ENCODE measurements around the gene NCAPG.

NCAPG gene

DNA sequence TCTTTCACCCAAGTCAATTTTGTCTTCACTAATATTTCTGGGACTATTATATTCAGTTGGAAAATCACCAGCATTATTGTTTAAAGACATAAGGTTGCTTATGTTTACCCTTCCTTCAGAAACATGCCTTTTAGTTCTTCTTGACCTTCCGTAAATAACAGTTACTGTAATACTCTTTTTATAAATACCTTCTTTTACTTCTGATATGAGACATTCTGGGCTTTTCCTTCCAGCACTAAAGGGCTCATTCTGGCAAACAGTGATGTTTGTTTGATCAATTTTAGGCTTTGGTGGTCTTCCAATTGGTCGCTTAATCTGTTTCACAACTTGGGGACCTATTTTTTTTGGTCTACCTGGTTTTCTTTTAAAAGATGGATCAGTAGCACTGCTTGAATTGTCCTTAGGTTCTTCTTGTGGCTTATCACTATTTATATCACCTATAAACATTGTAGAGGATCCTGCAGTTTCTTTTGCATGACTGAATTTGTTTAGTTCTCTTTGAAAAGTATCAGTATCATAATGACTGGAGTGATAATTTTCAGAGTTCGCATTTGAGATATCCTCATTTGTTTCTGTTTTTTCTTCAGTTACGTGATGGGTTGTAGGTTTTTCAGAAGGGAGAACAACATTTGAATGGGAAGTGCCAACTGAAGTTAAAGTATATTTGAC, 64.8 kb downstream of the NCAPG start:
- no peak for DNase-seq (ENCODE audit: low read depth in 2 of 2)

- DNase-seq (ENCODE audit: low read depth in 2 of 2), result no peak
These were observed 66.2 kb downstream of the NCAPG start for GRCh38 chr4:17876943-17877342.

- no peak for DNase-seq (ENCODE audit: low read depth in 2 of 2)
These were observed 66.9 kb downstream of the NCAPG start for GRCh38 chr4:17877661-17878060.

GRCh38 chr4:17884063-17884462, 73.3 kb downstream of the NCAPG start:
- DNase-seq (ENCODE audit: low read depth in 2 of 2), result no peak

GRCh38 chr4:17884511-17884910, 73.7 kb downstream of the NCAPG start:
- no peak for DNase-seq (ENCODE audit: low read depth in 2 of 2)

- DNase-seq (ENCODE audit: low read depth in 2 of 2), result no peak
These were observed 78.9 kb downstream of the NCAPG start for GRCh38 chr4:17889692-17890091.

DNA sequence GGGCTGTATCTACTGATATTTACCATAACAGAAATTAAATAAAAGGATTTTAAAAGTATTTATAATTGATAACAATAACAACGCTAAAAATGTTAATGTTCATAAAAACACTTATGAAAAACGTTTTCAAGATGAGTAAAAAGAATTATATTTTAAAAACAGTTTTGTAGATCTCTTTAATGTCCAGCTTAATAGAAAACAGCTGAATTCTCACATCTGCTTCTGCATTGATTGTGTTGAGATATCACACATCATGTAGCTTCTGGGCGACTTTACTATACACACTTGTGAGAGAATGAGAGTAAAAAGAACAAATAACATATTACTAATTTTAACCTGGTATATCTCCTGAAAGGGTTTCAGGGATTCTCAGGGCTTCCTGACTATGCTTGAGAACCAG, 83.6 kb downstream of the NCAPG start:
- DNase-seq (ENCODE audit: low read depth in 2 of 2), result no peak
